ENCODE results near the gene SPATA12. TPM values are rescaled to one million over a fixed set of nuclear protein-coding genes. Genes with fewer than 3 reads are reported as not detected.

The SPATA12 gene
- total RNA-seq, 1 experiment from 2014 or later, result 0.22 TPM

DNA sequence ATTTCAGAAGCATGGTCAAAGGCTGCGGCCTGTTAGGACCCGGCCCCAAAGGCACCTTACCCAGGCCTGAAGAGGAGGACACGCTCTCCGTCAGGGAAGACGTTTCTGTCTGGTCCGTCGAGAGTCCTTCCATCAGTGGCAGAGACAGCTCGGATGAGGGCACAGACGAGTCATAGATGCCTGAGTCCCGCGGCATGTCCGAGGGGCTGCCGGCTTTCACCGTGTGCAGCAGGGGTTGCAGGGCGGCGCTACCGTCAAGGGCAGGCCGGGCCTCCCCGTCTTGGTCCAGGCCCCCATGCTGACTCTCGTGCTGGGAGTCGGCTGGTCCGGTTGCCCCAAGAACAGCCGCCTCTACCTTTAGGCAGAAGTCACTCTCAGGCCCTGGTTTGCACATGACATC is 37.1 kb downstream of the SPATA12 start:
- Histone ChIP-seq H3K27me3 (ENCODE audit: insufficient read depth, low read length) (no peaks in the 10 kb centered on the region), H4K91ac (ENCODE audit: insufficient read length, low read depth, low read length) (no peak overlapping the region), H3K79me1 (ENCODE audit: insufficient read depth, low read depth, low read length, poor library complexity, severe bottlenecking) (no peaks in the 10 kb centered on the region), H3K56ac (ENCODE audit: insufficient read length, low read depth, low read length) (no peak overlapping the region), H3K14ac (ENCODE audit: insufficient read depth, low read length) (no peak overlapping the region), H2BK20ac (ENCODE audit: low read depth, low read length, poor library complexity, severe bottlenecking) (no peak overlapping the region), H3K4me1 (ENCODE audit: insufficient read depth, low read length) (no peaks in the 10 kb centered on the region), H2AK5ac (ENCODE audit: insufficient read length, low read length) (no peak overlapping the region), H3K18ac (ENCODE audit: insufficient read length, low read depth, low read length) (no peak overlapping the region), H4K5ac (ENCODE audit: insufficient read length, low read depth, low read length) (no peak overlapping the region), H3K79me2 (ENCODE audit: insufficient read depth, low read length) (no peaks in the 10 kb centered on the region), H4K20me1 (ENCODE audit: control insufficient read depth, insufficient read depth, insufficient read length) (no peaks in the 10 kb centered on the region), H3K23ac (ENCODE audit: insufficient read length, low read depth, low read length) (no peak overlapping the region), H2BK12ac (ENCODE audit: insufficient read length, low read depth, low read length) (no peak overlapping the region), H2BK120ac (ENCODE audit: low read depth, low read length, poor library complexity, severe bottlenecking) (no peak overlapping the region), H4K8ac (replicated peaks; ENCODE audit: insufficient read length, low read depth, low read length) (no peak overlapping the region), H2AFZ (ENCODE audit: low read length) (no peak overlapping the region), H3K4ac (ENCODE audit: low read depth, low read length) (no peak overlapping the region), H3T11ph (ENCODE audit: low read length) (no peak overlapping the region), H2BK5ac (ENCODE audit: insufficient read length, low read length) (no peak overlapping the region), H3K23me2 (ENCODE audit: insufficient read length, low read depth, low read length, poor library complexity, severe bottlenecking) (no peaks in the 10 kb centered on the region), H3K27ac (ENCODE audit: insufficient read length, low read depth, low read length) (no peak overlapping the region), H3K9me3 (ENCODE audit: control insufficient read depth, low read depth, low read length) (no peaks in the 10 kb centered on the region), H3K9ac (ENCODE audit: extremely low read depth, insufficient read length, low read length) (no peak overlapping the region), H2BK15ac (ENCODE audit: low read depth, low read length) (no peak overlapping the region), H3K4me2 (ENCODE audit: insufficient read depth, insufficient read length, low read length) (no peak overlapping the region)
- Mint-ChIP-seq H3K4me1 (peaks cover 21 to 23% of the 10 kb centered on the region in 2 experiments), H3K4me3 (no peak overlapping the region), H3K9me3 (no peaks in the 10 kb centered on the region), H3K36me3 (ENCODE audit: insufficient read depth in 1 of 3, low read depth in 3 of 3) (peaks cover 17 to 39% (median 37%) of the 10 kb centered on the region in 3 experiments; a peak in 5 of 7 replicates), H3K27ac (no peak overlapping the region), H3K27me3 (ENCODE audit: low read depth) (no peaks in the 10 kb centered on the region)
- DNase-seq, result no peak
- TF ChIP-seq, protein P1, sequence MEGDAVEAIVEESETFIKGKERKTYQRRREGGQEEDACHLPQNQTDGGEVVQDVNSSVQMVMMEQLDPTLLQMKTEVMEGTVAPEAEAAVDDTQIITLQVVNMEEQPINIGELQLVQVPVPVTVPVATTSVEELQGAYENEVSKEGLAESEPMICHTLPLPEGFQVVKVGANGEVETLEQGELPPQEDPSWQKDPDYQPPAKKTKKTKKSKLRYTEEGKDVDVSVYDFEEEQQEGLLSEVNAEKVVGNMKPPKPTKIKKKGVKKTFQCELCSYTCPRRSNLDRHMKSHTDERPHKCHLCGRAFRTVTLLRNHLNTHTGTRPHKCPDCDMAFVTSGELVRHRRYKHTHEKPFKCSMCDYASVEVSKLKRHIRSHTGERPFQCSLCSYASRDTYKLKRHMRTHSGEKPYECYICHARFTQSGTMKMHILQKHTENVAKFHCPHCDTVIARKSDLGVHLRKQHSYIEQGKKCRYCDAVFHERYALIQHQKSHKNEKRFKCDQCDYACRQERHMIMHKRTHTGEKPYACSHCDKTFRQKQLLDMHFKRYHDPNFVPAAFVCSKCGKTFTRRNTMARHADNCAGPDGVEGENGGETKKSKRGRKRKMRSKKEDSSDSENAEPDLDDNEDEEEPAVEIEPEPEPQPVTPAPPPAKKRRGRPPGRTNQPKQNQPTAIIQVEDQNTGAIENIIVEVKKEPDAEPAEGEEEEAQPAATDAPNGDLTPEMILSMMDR (conservative IDR thresholded peaks at IDR 0.05), result no peak
- no CpG with 5 or more reads among the region's 23 CpGs for WGBS (ENCODE audit: extremely low coverage, insufficient read length, low lambda C conversion rate)
